ENCODE measurements around the gene KIF19. TPM values are rescaled to one million over a fixed set of nuclear protein-coding genes. Genes with fewer than 3 reads are reported as not detected.

The KIF19 gene
- total RNA-seq, 2 donors from 2014 or later, result 0.11 to 0.53 TPM

DNA sequence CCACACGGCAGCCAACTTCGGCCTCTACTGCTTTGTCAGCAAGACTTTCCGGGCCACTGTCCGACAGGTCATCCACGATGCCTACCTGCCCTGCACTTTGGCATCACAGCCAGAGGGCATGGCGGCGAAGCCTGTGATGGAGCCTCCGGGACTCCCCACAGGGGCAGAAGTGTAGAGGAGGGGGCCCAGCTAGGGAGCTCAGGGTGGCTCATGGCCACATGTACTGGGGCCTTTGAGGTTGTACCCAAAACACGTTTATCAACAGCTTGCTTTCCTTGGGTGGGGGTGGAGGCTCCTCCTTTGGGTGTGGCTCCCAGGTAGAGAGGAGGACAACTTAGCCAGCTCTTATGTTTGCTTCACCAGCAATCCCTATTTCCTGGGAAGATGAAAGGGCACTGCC is 46.4 kb downstream of the KIF19 start:
- H3K4me1 Mint-ChIP-seq, result no peaks in the 10 kb centered on the region
- no peaks in the 10 kb centered on the region for H3K36me3 Mint-ChIP-seq (ENCODE audit: low read depth)
- no peak overlapping the region for H3K4me3 Mint-ChIP-seq
- no peaks in the 10 kb centered on the region for H3K9me3 Mint-ChIP-seq
- H3K27me3 Mint-ChIP-seq, result peaks cover 3% of the 10 kb centered on the region
- no peak for ATAC-seq (replicated peaks)
- no peak overlapping the region for H3K27ac Mint-ChIP-seq

DNA sequence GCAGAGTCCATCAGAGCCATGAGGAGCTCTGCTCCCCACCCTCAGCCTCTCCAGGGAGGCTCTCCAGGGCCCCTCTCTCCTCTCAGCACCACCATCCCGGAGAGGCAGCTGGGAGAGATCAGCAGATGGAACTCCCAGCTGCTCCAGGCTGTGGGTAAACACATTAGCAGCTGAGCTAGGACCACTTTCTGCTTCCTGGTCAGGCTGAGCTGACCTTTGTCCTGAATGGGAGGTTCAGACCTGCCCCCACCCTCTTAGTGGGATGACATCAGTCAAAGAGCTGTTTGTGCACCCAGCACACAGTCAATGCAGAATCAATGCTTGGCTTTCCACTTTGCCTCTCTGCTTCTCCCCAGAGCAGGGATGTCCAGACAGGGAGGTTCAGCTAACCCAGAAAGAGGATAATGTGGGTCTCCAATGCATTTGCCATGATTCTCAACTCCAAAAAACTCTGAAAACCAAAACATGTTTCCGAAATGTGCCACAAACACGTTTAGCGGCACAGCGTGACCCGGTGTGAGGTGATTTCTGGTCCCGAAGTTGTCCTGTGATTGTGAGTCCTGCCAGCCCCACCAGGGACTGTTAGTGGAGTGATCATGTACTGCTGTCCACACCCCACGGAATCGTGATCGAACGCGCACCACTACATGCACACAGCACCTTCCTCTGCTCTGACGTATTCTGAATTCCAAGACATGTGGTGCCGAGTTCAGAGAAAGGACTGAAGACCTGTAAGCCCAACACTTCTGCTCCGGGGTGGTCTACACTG is 48.0 kb downstream of the KIF19 start:
- Mint-ChIP-seq H3K27ac (no peak overlapping the region), H3K9me3 (no peaks in the 10 kb centered on the region), H3K4me1 (no peaks in the 10 kb centered on the region), H3K4me3 (no peak overlapping the region), H3K36me3 (ENCODE audit: low read depth) (no peaks in the 10 kb centered on the region), H3K27me3 (peaks cover 3% of the 10 kb centered on the region)
- no peak for ATAC-seq (replicated peaks)

DNA sequence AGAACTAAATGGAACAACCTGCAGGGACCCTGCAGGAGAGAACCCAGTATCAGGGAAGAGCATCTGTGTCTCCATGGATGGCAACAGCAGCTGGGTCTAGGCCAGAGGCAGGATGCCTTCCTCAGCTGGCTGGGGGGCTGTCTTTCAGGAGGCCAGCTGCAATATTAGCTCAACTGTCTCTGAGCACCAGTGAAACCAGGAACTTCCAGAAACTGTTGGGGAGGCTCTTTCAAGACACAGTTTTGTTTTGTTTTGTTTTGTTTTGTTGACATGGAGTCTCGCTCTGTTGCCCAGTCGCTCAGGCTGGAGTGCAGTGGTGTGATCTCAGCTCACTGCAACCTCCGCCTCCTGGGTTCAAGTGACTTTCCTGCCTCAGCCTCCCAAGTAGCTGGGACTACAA is 48.8 kb downstream of the KIF19 start:
- no peak overlapping the region for H3K27ac Mint-ChIP-seq
- no peak for ATAC-seq (replicated peaks)
- no peaks in the 10 kb centered on the region for H3K9me3 Mint-ChIP-seq
- no peak overlapping the region for H3K4me3 Mint-ChIP-seq
- no peaks in the 10 kb centered on the region for H3K36me3 Mint-ChIP-seq (ENCODE audit: low read depth)
- H3K4me1 Mint-ChIP-seq, result no peaks in the 10 kb centered on the region
- H3K27me3 Mint-ChIP-seq, result no peaks in the 10 kb centered on the region

DNA sequence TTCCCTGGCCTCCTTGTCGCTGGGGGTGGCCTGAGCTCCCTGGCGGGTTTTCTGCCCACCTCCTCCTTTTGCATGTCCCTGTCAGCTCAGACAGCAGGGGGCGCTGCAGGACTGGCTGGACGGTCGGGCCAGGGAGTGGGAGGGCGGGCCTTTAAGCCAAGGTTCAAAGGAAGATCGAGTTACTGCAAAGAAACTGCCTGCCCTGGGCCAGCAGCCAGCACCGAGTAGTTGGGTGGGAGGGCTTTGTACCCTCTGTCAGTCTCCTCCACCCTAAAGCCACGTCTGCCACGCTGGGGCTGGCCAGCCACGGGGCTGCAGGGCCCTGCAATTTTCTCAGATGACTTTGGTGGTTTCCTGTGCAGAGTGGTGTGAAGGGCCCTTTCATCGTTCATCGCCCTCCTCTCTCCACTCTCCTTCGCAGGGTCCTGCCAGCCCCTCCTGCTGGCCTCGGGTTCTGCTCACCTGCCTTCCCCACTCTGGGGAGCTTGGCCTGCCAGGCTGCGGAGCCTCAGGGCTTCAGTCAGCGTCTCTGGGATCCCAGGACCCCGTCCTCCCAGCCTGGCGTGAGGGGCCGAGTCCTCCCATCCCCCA is 53.6 kb downstream of the KIF19 start:
- no peaks in the 10 kb centered on the region for H3K36me3 Mint-ChIP-seq (ENCODE audit: low read depth)
- no peaks in the 10 kb centered on the region for H3K9me3 Mint-ChIP-seq
- no peaks in the 10 kb centered on the region for H3K4me1 Mint-ChIP-seq
- H3K27me3 Mint-ChIP-seq, result peaks cover 3% of the 10 kb centered on the region
- H3K27ac Mint-ChIP-seq, result no peak overlapping the region
- no peak overlapping the region for H3K4me3 Mint-ChIP-seq
- peak; percentile 96 for ATAC-seq (replicated peaks)

DNA sequence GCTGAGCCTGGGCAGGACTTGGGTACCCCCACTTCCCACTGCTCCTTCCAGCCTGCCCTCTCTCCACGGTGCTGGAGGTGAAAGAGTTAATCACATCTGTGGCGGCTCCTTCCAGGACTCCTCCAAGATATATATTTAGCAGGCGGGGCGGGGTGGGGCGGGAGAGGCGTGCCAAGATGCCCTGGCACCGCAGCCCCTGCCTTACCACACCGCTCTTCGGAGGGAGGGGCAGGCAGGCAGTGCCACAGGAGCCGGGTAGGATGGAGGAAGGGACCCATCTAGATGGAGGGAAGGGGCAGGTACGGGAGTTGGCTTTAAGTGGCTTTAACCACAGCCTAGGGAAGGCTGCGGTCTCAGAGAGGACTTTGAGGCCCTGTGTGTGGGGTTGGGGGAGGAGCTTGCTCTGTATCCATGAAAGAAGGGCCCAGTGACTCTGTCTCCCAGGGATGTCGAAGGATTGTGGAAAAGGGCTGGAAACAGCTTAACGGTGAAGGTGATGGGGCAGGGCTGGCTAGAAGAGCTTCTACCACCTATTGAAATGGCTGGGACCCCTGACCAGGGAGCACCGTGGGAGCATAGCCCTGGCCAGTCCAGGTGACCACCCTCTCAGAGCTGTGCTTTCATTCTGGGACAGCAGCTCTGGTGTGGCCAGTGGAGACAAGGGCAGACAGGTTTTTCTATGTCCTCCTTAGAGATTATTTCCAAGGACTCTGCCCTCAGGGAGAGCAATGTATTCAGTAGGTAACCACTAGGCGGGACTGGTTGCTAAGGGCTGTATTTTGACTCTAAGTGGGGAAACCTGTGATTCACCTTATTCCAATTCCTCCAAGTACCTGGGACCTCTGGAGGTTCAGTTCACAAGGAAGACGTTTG is 54.3 kb downstream of the KIF19 start:
- Mint-ChIP-seq H3K27ac (no peak overlapping the region), H3K27me3 (peaks cover 3% of the 10 kb centered on the region), H3K4me1 (no peaks in the 10 kb centered on the region), H3K36me3 (ENCODE audit: low read depth) (no peaks in the 10 kb centered on the region), H3K9me3 (no peaks in the 10 kb centered on the region), H3K4me3 (no peak overlapping the region)
- no peak for ATAC-seq (replicated peaks)

DNA sequence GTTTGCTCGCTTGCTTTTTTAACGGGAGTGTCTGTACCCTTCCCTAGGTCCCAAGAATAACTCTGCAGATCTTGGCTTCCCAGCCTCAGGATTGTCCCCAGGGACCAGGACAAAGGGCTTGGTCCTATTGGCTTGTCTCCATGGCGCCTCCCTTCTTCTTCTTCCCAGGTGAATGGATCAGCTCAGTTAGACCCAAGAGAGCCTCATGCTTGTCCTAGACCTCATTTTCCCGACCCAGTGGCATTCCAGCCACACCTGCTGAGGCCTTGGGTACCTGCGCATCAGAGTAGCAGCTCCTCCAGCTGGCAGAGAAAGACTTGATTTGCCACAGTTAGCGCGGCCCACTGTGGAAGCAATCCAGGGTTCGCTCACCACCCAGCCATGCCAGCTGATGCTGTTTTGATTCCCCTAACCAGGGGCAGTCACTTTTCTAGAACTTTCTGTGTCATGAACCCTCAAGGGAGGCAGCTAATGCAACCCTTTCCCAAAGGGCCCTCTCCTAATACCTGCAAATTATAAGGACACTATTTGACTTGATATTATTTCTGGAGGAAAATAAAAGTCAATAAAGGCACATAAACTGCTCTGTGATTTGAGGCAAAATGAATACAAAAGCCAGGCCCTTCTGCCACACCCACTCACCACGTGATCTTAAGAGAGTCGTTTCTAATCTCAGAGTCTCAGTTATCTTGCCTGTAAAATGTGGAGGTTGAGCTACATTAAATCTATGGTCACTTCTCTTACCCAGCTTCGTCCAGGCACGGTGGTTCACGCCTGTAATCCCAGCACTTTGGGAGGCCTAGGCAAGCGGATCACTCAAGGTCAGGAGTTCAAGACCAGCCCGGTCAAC is 55.2 kb downstream of the KIF19 start:
- ATAC-seq (replicated peaks), result no peak
- Mint-ChIP-seq H3K27me3 (peaks cover 3% of the 10 kb centered on the region), H3K27ac (peak overlapping the region; percentile 42), H3K4me3 (no peak overlapping the region), H3K4me1 (no peaks in the 10 kb centered on the region), H3K9me3 (no peaks in the 10 kb centered on the region), H3K36me3 (ENCODE audit: low read depth) (no peaks in the 10 kb centered on the region)

DNA sequence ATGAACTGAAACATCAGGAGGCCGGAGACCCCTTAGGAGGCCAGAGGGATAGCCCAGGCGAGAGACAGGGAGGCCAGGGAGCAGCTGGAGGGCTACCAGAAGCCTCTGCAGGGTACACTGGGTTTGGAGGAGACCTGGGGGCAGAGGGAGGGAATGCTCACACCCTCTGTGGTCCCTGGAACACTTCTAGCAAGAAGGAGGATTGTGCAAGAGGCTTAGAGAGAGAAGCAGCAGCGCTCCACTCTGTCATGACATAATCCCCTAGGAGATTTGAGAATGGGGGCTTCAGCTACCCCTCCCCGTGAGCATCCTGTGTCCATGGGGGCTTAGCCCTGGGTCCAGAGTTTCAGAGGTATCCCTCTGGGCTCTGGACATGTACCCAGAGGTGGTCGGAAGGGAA is 57.1 kb downstream of the KIF19 start:
- Mint-ChIP-seq H3K4me3 (no peak overlapping the region), H3K27me3 (peaks cover 3% of the 10 kb centered on the region), H3K9me3 (no peaks in the 10 kb centered on the region), H3K27ac (no peak overlapping the region), H3K4me1 (no peaks in the 10 kb centered on the region), H3K36me3 (ENCODE audit: low read depth) (no peaks in the 10 kb centered on the region)
- ATAC-seq (replicated peaks), result no peak

DNA sequence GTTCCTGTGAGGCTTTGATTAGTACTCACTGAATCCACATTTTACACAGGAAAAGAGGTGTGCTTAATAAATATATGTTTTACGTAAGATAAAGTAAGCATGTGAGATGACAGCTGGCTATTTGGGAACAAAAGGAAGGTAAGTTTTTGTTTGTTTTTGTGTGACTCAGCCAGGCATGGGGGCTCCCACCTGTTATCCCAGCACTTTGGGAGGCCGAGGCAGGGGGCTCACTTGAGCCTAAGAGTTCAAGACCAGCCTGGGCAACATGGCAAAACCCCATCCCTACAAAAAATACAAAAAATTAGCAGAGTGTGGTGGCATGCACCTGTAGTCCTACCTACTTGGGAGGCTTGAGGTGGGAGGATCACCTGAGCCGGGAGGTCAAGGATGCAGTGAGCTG is 59.2 kb downstream of the KIF19 start:
- Mint-ChIP-seq H3K27ac (no peak overlapping the region), H3K9me3 (no peaks in the 10 kb centered on the region), H3K36me3 (ENCODE audit: low read depth) (no peaks in the 10 kb centered on the region), H3K4me3 (no peak overlapping the region), H3K27me3 (peaks cover 3% of the 10 kb centered on the region), H3K4me1 (no peaks in the 10 kb centered on the region)
- no peak for ATAC-seq (replicated peaks)

DNA sequence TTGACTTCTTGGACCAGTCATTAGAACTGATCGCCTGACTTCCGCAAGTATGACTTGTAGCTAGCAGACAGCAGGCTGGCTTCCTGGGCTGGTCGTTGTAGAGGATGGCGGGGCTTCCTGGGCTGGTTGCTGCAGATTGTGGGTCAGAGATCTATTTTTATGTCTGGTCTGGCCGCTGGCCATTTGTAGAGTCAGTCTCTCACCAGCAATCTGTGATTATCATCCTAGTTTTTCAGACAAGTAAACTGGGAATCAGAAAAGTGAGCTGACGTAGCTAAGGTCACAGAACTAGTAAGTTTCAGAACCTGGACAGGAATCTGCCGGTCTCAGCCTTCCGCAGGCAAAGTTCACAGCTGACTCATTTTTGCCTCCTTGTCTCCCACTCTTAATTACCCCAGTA is 60.4 kb downstream of the KIF19 start:
- Mint-ChIP-seq H3K9me3 (no peaks in the 10 kb centered on the region), H3K27me3 (peaks cover 3% of the 10 kb centered on the region), H3K27ac (no peak overlapping the region)

DNA sequence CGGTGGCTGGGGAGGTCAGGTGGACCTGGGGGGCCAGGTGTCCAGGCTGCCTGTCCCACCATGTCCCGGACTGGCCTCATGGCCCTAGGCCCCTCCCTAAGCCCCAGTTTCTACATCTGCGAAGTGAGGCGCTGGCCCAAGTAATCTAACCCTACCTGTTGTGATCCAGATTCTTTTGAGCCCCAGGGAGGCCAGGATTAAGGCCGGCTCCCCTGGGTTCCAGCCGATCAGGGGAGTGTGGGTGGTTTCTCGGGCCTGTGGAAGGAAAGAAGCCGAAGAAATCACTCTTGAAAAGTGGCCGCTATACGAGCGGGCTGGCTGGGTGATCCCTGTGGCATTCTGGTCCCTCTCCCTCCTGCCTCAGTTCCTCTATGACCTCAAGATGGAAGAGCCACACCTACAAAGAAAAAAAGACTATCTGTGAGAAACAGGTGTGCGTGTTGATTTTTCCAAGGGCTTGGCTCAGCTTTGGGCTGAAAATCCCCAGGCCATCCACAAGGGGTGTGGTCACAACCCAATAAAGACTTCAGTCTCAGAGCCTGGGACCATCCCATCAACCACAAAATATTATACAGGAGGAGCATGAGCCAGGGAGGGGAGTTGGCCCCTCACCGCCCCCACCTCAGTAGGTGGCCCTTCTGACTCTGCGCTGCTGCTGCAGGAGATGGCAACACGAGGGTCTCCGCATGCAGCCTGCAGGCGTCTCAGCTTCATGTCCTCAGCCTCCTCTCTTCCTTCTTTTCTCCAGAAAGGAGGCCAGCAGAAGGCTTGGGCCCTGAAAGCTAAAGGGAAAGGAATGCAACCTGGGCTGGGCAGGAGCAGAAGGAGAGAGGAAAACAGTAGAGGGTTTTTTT is 61.6 kb downstream of the KIF19 start:
- H3K36me3 Mint-ChIP-seq (ENCODE audit: low read depth), result no peaks in the 10 kb centered on the region
- H3K9me3 Mint-ChIP-seq, result no peaks in the 10 kb centered on the region
- H3K27me3 Mint-ChIP-seq, result peaks cover 3% of the 10 kb centered on the region
- no peak overlapping the region for H3K4me3 Mint-ChIP-seq
- no peak for ATAC-seq (replicated peaks)
- H3K4me1 Mint-ChIP-seq, result no peaks in the 10 kb centered on the region
- no peak overlapping the region for H3K27ac Mint-ChIP-seq

More for the DNA sequence above, 60.4 kb downstream of the KIF19 start:
- no peak for ATAC-seq (replicated peaks)
- Mint-ChIP-seq H3K4me3 (no peak overlapping the region), H3K4me1 (no peaks in the 10 kb centered on the region), H3K36me3 (ENCODE audit: low read depth) (no peaks in the 10 kb centered on the region)

DNA sequence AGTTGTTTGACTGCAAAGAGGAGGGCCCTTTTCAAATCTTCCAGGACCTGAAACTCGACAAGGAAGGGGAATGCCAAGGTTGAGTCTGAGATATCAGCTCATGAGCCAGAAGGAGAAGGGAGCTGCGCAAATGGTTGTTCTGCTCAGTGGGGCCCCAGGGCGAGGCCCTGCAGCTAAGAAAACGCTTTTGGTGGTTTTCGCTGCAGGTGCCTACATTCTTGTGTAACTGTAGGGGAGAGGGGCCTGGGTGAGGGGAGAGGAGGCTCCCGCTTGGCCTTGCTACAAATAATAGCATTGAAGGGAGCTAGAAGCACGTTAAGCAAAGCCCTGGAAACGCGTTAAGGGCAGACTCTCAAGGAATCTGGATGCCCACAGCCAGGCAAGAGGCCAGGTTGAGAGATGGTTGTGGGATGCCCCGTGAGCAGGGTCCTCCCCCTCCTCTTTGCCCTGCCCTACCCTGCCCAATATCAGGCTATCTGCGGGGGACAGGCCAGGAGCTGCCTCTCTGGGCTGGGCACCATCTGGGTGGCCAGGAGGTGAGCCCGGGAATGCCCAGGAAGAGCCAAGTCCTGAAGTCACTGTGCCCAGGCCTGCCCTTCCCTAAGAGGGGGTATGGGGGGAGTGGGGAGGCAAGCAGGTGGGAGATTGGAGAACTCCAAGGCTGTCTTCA is 63.2 kb downstream of the KIF19 start:
- Mint-ChIP-seq H3K4me1 (no peaks in the 10 kb centered on the region), H3K36me3 (ENCODE audit: low read depth) (no peaks in the 10 kb centered on the region), H3K27me3 (peaks cover 3% of the 10 kb centered on the region), H3K9me3 (no peaks in the 10 kb centered on the region), H3K4me3 (no peak overlapping the region), H3K27ac (peak overlapping the region; percentile 13)
- no peak for ATAC-seq (replicated peaks)

DNA sequence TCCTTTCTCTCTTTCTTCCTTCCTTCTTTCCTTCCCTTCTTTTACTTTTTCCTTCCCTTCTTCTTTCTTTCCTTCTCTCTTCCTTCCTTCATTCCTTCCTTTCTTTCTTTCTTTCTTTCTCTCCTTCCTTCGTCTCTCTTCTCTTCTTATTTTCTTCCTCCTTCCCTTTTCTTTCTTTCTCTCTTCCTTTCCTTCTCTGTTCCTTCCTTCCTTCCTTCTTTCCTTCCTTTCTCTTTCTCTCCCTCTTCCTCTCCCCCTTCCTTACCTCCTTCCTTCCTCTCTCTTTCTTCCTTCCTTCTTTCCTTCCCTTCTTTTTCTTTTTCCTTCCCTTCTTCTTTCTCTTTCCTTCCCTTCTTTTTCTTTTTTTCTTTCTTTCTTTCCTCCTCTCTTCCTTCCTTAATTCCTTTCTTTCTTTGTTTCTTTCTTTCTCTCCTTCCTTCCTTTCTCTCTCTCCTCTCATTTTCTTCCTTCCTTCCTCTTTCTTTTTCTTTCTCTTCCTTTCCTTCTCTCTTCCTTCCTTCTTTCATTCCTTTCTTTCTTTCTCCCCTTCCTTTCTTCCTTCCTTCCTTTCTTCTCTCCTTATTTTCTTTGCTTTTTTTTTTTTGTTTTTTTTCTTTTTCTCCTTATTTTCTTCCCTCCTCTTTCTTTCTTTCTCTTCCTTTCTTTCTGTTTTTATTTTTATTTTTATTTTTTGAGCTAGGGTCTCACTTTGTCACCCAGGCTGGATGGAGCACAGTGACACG is 64.1 kb downstream of the KIF19 start:
- H3K4me1 Mint-ChIP-seq, result no peaks in the 10 kb centered on the region
- H3K4me3 Mint-ChIP-seq, result no peak overlapping the region
- no peaks in the 10 kb centered on the region for H3K36me3 Mint-ChIP-seq (ENCODE audit: low read depth)
- no peak for ATAC-seq (replicated peaks)
- peak overlapping the region; percentile 13 for H3K27ac Mint-ChIP-seq
- no peaks in the 10 kb centered on the region for H3K9me3 Mint-ChIP-seq
- no peaks in the 10 kb centered on the region for H3K27me3 Mint-ChIP-seq

Measured in activated T-helper 17 cell treated with anti-CD3 and anti-CD28 coated beads, Interleukin-2, amount 50 U/mL, for 72 hours (primary cell).